Neural cell (in vitro differentiated cells): Measurements from ENCODE around the gene TTC32. TPM values are rescaled to one million over a fixed set of nuclear protein-coding genes. Genes with fewer than 3 reads are reported as not detected.
A peak's percentile ranks its signal among the peaks of the same experiment; 100 is the strongest.

Experiments
- H2AFZ ChIP-seq: fragments of 200-600, 300-800 bp; sonication (generic), shearing (Covaris generic); 2 replicates; pipeline ENCODE4 v1.6.0; 2014; ENCODE audit warnings: low read depth, mild to moderate bottlenecking, antibody characterized with exemption, low read length, moderate library complexity
- H3F3A ChIP-seq: fragments of 200-600 bp; shearing (Covaris generic); 2 replicates; pipeline ENCODE4 v1.6.1; 2016; ENCODE audit warnings: mild to moderate bottlenecking, moderate library complexity, mixed read lengths, antibody characterized with exemption, low read length; ENCODE audit not compliant: insufficient read depth, poor library complexity, severe bottlenecking
- H3K27ac ChIP-seq: fragments of 200-600, 300-800 bp; sonication (generic), shearing (Covaris generic); 2 replicates; pipeline ENCODE4 v1.5.1; 2014; ENCODE audit warnings: mild to moderate bottlenecking, low read length, moderate library complexity
- H3K27me3 ChIP-seq: fragments of 300-800, 200-600 bp; sonication (generic), shearing (Covaris generic); 2 replicates; pipeline ENCODE4 v1.6.0; 2014; ENCODE audit warnings: mild to moderate bottlenecking, low read depth, low read length, moderate library complexity; ENCODE audit not compliant: insufficient read depth
- H3K36me3 ChIP-seq: fragments of 300-800, 200-600 bp; sonication (generic), shearing (Covaris generic); 2 replicates; pipeline ENCODE4 v1.5.1; 2014; ENCODE audit warnings: mild to moderate bottlenecking, antibody characterized with exemption, low read length, moderate library complexity; ENCODE audit not compliant: insufficient read depth
- H3K4me2 ChIP-seq: fragments of 300-800, 200-600 bp; sonication (generic), shearing (Covaris generic); 2 replicates; pipeline ENCODE4 v1.6.0; 2014; ENCODE audit warnings: mild to moderate bottlenecking, low read length
- H3K4me3 ChIP-seq: fragments of 300-800, 200-600 bp; sonication (generic), shearing (Covaris generic); 2 replicates; pipeline ENCODE4 v1.5.1; 2014; ENCODE audit warnings: mild to moderate bottlenecking, low read length, moderate library complexity
- H3K79me2 ChIP-seq: fragments of 200-600 bp; shearing (Covaris generic); replicated peaks from 2 replicates; pipeline ENCODE4 v1.6.0; 2014; ENCODE audit warnings: mild to moderate bottlenecking, low read length, moderate library complexity; ENCODE audit not compliant: insufficient read depth
- H3K9ac ChIP-seq: fragments of 300-800, 200-600 bp; sonication (generic), shearing (Covaris generic); 2 replicates; pipeline ENCODE4 v1.6.1; 2016; ENCODE audit warnings: mild to moderate bottlenecking, low read length, mixed read lengths
- H3K9me2 ChIP-seq: fragments of 200-600 bp; shearing (Covaris generic); 2 replicates; pipeline ENCODE4 v1.6.1; 2016; ENCODE audit warnings: mild to moderate bottlenecking, low read length, mixed read lengths; ENCODE audit not compliant: insufficient read depth
- H3K9me3 ChIP-seq: fragments of 200-600, 300-800 bp; sonication (generic), shearing (Covaris generic); 2 replicates; pipeline ENCODE4 v1.6.1; 2016; ENCODE audit warnings: mild to moderate bottlenecking, mixed run types, low read length, moderate library complexity, mixed read lengths
- H4K20me1 ChIP-seq: fragments of 200-600 bp; shearing (Covaris generic); 2 replicates; pipeline ENCODE4 v1.6.1; 2016; ENCODE audit warnings: mild to moderate bottlenecking, mixed run types; ENCODE audit not compliant: insufficient read depth
- CTCF ChIP-seq: fragments of 450-650 bp; IDR thresholded peaks from 2 replicates; pipeline ENCODE4 v1.5.1; 2014; ENCODE audit warnings: antibody characterized with exemption, mild to moderate bottlenecking, moderate library complexity; ENCODE audit not compliant: poor library complexity, severe bottlenecking
- EP300 ChIP-seq: fragments of 450-650 bp; conservative IDR thresholded peaks from 2 replicates; pipeline ENCODE4 v1.6.1; 2014; ENCODE audit warnings: antibody characterized with exemption, mild to moderate bottlenecking, moderate library complexity; ENCODE audit not compliant: poor library complexity, severe bottlenecking
- EZH2 ChIP-seq: fragments of 200-600, 300-800 bp; shearing (Covaris generic), sonication (generic); IDR thresholded peaks from 2 replicates; pipeline ENCODE4 v1.6.1; 2014; ENCODE audit warnings: antibody characterized with exemption, low read length, borderline replicate concordance, mild to moderate bottlenecking; ENCODE audit not compliant: insufficient read depth, poor library complexity, severe bottlenecking
- MXI1 ChIP-seq: fragments of 450-650 bp; conservative IDR thresholded peaks from 2 replicates; pipeline ENCODE4 v1.6.1; 2014; ENCODE audit warnings: antibody characterized with exemption, mild to moderate bottlenecking; ENCODE audit not compliant: poor library complexity, severe bottlenecking
- POLR2AphosphoS5 ChIP-seq: IDR thresholded peaks from 2 replicates; pipeline ENCODE4 v1.6.1; 2012
- RAD21 ChIP-seq: fragments of 450-650 bp; conservative IDR thresholded peaks from 2 replicates; pipeline ENCODE4 v1.6.1; 2014; ENCODE audit warnings: antibody characterized with exemption, mild to moderate bottlenecking, moderate library complexity
- SMC3 ChIP-seq: fragments of 450-650 bp; conservative IDR thresholded peaks from 2 replicates; pipeline ENCODE4 v1.6.1; 2014; ENCODE audit warnings: antibody characterized with exemption, mild to moderate bottlenecking, moderate library complexity; ENCODE audit not compliant: poor library complexity
- TAF1 ChIP-seq: IDR thresholded peaks from 2 replicates; pipeline ENCODE4 v1.6.1; 2012; ENCODE audit warnings: low read depth
- polyA plus RNA-seq: library from polyadenylated mRNA; depleted of rRNA; stranded (reverse); fragments of >200 nt; gene quantifications from 2 replicates; pipeline ENCODE4 v1.2.3, GENCODE V29; 2014
- TF ChIP-seq, protein P1 (sequence below): IDR thresholded peaks from 2 replicates; pipeline ENCODE4 v1.6.1; 2012; ENCODE audit warnings: borderline replicate concordance

TTC32 gene
- polyA plus RNA-seq, 1 donor from 2014 or later: 106 TPM

- no peaks in the 10 kb centered on the region for H3K36me3 ChIP-seq
- H3K27me3 ChIP-seq: no peaks in the 10 kb centered on the region
- H3K9ac ChIP-seq: peak overlapping the region; percentile 93
- peak overlapping the region; percentile 98 for H3K4me2 ChIP-seq
- peaks cover 45% of the 10 kb centered on the region for H3K79me2 ChIP-seq
- peak overlapping the region; percentile 88 for H2AFZ ChIP-seq
- H3K9me2 ChIP-seq: no peaks in the 10 kb centered on the region
- H3K4me3 ChIP-seq: peak overlapping the region; percentile 79
- no peak for TF ChIP-seq SMC3
- no peak for TF ChIP-seq MXI1
- no peak for TF ChIP-seq POLR2AphosphoS5
- TF ChIP-seq, protein P1, sequence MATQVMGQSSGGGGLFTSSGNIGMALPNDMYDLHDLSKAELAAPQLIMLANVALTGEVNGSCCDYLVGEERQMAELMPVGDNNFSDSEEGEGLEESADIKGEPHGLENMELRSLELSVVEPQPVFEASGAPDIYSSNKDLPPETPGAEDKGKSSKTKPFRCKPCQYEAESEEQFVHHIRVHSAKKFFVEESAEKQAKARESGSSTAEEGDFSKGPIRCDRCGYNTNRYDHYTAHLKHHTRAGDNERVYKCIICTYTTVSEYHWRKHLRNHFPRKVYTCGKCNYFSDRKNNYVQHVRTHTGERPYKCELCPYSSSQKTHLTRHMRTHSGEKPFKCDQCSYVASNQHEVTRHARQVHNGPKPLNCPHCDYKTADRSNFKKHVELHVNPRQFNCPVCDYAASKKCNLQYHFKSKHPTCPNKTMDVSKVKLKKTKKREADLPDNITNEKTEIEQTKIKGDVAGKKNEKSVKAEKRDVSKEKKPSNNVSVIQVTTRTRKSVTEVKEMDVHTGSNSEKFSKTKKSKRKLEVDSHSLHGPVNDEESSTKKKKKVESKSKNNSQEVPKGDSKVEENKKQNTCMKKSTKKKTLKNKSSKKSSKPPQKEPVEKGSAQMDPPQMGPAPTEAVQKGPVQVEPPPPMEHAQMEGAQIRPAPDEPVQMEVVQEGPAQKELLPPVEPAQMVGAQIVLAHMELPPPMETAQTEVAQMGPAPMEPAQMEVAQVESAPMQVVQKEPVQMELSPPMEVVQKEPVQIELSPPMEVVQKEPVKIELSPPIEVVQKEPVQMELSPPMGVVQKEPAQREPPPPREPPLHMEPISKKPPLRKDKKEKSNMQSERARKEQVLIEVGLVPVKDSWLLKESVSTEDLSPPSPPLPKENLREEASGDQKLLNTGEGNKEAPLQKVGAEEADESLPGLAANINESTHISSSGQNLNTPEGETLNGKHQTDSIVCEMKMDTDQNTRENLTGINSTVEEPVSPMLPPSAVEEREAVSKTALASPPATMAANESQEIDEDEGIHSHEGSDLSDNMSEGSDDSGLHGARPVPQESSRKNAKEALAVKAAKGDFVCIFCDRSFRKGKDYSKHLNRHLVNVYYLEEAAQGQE: no peak
- no peaks in the 10 kb centered on the region for H3K9me3 ChIP-seq
- peaks cover 3% of the 10 kb centered on the region for H3F3A ChIP-seq
- H4K20me1 ChIP-seq: no peaks in the 10 kb centered on the region
- peak overlapping the region; percentile 99 for H3K27ac ChIP-seq
Measured at GRCh38 chr2:19900931-19901441, 797 bp downstream of the TTC32 start.

- H3K27ac ChIP-seq: peak overlapping the region; percentile 99
- no peaks in the 10 kb centered on the region for H3K27me3 ChIP-seq
- peaks cover 3% of the 10 kb centered on the region for H3F3A ChIP-seq
- TF ChIP-seq EP300: no peak
- TF ChIP-seq SMC3: no peak
- no peak for TF ChIP-seq TAF1
- no peak for TF ChIP-seq CTCF
- TF ChIP-seq, protein P1: no peak
- TF ChIP-seq EZH2: no peak
- TF ChIP-seq MXI1: no peak
- TF ChIP-seq RAD21: no peak
- no peak for TF ChIP-seq POLR2AphosphoS5
- peak overlapping the region; percentile 88 for H2AFZ ChIP-seq
- no peaks in the 10 kb centered on the region for H3K9me3 ChIP-seq
- no peaks in the 10 kb centered on the region for H4K20me1 ChIP-seq
- H3K36me3 ChIP-seq: no peaks in the 10 kb centered on the region
- peak overlapping the region; percentile 98 for H3K4me2 ChIP-seq
- peak overlapping the region; percentile 93 for H3K9ac ChIP-seq
- no peaks in the 10 kb centered on the region for H3K9me2 ChIP-seq
- peak overlapping the region; percentile 79 for H3K4me3 ChIP-seq
- H3K79me2 ChIP-seq: peaks cover 53% of the 10 kb centered on the region
Measured at GRCh38 chr2:19899985-19900930, 1.5 kb downstream of the TTC32 start.
